Epithelial cell of proximal tubule (primary cell): ENCODE results near the gene PREX1. TPM values are rescaled to one million over a fixed set of nuclear protein-coding genes. Genes with fewer than 3 reads are reported as not detected.
"Not testable (repeated sequence)": the region's sequence is repeated elsewhere in the genome, so short reads cannot be mapped to it uniquely, and the experiment has no call there.

Experiments used
- DNase-seq: peaks from one replicate; pipeline ENCODE4 v3.0.0-alpha.2; 2011; ENCODE audit warnings: low read depth
- H3K4me3 ChIP-seq: 2 replicates; pipeline ENCODE4 v1.5.1; 2011; ENCODE audit warnings: low read depth, mild to moderate bottlenecking, low read length
- total RNA-seq: library from RNA; depleted of rRNA; stranded (reverse); fragments of >200 nt; gene quantifications from 2 replicates; pipeline ENCODE4 v1.2.3, GENCODE V29; 2015
- TF ChIP-seq, protein P1 (sequence below): conservative IDR thresholded peaks from 2 replicates; pipeline ENCODE4 v1.5.1; 2012; ENCODE audit warnings: low read depth, mild to moderate bottlenecking, low read length

PREX1 gene
- total RNA-seq, 1 donor from 2014 or later = 4.7 TPM

DNA sequence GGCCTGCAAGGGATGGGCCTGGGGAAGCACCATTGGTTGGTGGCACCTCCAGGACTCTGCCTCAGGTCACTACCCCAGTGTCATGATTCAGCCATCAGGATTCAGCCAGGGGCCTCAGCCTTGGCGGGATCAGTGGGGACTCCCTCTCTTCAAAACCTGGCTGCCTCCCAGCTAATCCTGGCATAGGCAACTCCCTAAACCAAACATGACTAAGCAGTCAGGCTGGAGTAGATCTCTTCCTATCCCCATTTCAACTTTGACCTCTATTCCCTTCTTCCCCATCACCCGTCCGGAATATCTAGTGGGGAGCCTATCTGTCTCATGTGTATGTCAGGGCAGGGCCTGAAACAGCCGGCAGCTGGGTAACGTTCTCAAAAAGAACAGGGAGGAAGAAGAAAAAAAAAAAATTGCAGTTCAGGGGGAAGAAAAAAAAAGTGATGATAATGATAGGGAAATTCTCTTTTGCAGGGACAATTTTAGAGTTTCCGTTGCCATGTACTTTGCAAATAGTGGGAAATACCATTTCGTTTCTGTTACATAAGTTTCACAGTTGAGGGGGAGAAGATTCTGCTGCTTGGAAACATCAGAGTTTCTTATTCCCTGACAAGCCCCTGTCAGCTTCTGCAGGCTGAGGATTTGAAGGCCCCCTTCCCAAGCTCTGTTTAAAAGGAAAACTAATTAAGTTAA lies 4.1 kb upstream of the PREX1 start:
- TF ChIP-seq, protein P1, sequence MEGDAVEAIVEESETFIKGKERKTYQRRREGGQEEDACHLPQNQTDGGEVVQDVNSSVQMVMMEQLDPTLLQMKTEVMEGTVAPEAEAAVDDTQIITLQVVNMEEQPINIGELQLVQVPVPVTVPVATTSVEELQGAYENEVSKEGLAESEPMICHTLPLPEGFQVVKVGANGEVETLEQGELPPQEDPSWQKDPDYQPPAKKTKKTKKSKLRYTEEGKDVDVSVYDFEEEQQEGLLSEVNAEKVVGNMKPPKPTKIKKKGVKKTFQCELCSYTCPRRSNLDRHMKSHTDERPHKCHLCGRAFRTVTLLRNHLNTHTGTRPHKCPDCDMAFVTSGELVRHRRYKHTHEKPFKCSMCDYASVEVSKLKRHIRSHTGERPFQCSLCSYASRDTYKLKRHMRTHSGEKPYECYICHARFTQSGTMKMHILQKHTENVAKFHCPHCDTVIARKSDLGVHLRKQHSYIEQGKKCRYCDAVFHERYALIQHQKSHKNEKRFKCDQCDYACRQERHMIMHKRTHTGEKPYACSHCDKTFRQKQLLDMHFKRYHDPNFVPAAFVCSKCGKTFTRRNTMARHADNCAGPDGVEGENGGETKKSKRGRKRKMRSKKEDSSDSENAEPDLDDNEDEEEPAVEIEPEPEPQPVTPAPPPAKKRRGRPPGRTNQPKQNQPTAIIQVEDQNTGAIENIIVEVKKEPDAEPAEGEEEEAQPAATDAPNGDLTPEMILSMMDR = no peak
- no peak for DNase-seq
- no peak overlapping the region for H3K4me3 ChIP-seq

DNA sequence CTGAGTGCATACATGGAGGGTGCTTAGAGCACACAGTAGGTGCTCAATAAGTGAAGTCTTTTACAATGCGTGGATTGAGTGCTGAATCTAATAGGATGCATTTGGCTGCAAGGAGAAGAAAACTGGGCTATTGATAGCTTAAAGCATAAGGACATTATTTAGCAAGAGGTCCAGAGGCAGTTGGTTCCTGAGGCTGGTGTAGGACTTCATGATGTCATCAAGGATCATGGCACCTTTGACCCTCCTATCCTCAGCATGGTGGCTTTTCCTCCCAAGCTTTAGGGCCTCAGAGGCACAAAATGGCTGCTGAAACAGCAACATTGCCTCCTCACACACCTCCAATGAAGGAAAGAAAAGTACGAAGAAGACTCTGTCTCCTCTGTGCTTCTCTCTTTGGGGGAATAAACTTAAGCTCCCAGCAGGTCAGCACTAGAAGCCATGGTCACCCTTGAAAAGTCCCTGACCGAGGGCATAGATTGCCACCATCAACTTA lies 3.1 kb upstream of the PREX1 start:
- TF ChIP-seq, protein P1 = no peak
- no peak overlapping the region for H3K4me3 ChIP-seq
- no peak for DNase-seq

DNA sequence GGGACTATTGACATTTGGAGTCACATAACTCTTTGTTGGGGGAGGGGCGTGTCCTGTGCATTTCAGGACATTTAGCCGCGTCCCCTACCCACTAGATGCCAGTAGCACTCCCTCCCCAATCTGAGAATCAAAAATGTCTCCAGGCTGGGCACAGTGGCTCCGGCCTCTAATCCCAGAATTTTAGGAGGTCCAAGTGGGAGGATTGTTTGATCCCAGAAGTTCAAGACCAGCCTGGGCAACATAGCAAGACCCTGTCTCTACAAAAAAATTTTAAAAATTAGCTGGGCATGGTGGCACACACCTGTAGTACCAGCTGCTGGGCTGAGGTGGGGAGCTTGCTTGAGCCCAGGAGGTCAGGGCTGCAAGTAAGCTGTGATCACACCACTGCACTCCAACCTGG lies 2.1 kb upstream of the PREX1 start:
- H3K4me3 ChIP-seq = no peak overlapping the region
- TF ChIP-seq, protein P1 = no peak
- no peak for DNase-seq

DNA sequence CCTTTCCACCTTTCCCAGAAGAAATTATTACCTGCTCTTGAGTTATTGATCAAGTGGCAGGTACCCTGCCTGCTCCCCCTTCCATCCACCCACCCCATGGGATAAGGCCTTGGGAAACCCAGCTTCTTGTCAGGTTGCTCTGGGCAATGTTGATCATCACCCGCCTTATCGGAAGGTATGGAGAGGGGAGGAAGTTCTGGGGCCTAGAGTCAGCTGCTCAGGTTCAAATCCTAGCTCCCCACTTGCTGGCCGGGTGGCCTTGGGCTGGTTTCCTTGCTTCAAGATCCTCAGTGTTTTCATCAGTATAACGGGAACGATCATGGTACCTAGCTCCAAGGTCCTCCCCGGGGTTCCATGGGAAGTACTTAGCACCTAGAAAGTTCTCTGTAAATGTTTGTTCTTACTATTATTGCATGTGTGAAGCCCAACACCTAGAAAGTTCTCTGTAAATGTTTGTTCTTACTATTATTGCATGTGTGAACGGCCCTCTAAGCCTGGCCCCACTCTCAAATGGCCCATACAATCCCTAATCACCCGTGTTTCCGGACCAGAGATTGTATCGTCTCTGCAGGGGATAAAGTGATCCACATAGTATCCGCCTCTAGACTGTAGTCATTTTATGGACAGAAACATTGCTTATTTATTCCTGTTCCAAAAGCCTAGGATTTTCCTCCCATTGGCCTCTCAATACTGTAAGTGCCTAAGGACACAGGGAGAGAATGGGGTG lies 1.1 kb upstream of the PREX1 start:
- TF ChIP-seq, protein P1 = no peak
- H3K4me3 ChIP-seq = no peak overlapping the region
- no peak for DNase-seq

DNA sequence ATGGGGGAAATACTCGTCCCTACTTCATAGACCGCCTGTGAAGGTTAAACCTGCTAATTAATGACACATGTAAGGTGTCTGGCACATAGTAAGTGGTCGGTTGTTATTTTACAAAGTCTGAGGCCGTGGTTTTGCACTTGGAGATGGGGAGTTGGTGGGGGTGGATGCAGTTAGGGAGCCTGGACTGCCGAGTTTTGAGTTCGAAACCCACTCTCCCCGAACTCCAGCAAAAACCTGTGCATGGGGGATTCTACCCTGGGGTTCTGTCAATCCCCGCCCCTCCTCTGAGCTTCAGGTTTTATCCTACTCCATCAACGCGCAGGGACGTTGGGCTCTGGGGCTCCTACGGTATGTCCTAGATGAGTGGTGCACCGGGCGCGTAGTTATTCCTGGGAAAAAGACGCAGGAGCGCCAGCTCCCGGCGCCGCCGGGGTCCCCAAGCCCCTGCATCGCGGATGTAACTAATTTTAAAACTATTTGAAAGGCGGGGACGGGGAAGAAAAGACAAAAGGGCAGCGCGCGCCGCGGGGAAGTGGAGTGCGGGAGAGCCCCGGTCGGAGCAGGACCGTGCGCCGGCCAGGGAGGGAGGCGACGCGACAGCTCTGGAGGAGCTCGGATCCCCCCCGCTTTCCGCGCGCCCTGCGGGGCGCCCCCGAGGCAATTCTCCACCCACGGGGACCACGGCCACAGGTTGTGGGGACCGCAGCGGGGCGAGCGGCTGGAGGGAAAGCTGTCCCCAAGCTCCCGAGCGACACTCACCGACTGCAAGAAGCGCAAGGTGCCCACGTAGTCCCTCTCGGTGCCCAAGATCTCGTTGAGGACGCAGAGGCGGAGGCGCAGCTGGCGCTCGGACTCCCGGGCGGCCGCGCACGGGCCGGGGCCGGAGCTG lies 672 bp downstream of the PREX1 start:
- no peak overlapping the region for H3K4me3 ChIP-seq
- TF ChIP-seq, protein P1 = no peak
- DNase-seq = no peak

DNA sequence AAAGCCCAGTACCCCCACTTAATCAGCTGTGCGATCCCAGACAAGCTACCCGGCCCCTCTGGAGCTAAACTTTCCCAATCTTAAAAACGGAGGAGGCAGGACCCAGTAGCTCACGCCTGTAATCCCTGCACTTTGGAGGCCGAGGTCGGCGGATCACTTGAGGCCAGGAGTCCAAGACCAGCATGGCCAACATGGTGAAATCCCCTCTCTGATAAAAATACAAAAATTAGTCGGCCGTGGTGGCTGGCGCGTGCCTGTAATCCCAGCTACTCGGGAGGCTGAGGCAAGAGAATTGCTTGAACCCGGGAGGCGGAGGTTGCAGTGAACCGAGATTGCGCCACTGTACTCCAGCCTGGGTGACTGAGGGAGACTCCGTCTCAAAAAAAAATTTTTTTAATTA lies 1.3 kb downstream of the PREX1 start:
- not testable (repeated sequence) for H3K4me3 ChIP-seq, DNase-seq

DNA sequence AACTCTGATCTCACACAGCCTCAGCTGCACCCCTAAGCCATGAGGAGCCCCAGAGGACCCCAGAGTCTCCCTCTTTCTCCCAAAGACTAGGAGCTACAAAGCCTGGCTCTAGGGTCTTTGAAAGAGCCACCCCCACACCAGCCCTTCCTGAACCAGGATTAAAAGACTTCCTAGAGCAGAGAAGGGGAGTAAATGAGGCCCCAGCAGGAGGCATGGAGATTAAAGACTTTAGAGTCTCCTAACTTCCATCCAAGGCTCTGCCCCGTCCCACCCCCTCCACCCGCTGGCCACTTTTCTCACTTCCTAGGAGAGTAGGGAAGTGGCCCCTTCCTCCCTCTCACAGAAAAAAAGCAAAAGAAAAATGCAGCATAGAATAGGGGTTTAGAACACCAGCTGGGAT lies 1.7 kb downstream of the PREX1 start:
- DNase-seq = no peak
- TF ChIP-seq, protein P1 = no peak
- H3K4me3 ChIP-seq = no peak overlapping the region
